ENCODE data around the gene FMOD. TPM values are rescaled to one million over a fixed set of nuclear protein-coding genes. Genes with fewer than 3 reads are reported as not detected.

FMOD gene
- polyA plus RNA-seq (2011; rRNA removed) (5.4 and 6.6 TPM in 2 replicates), polyA minus RNA-seq (2011; rRNA and poly(A)+ RNA removed) (1.3 and 2.0 TPM in 2 replicates)

- Histone ChIP-seq H3K9me3 (ENCODE audit: control insufficient read depth, insufficient read depth, low read length) (no peaks in the 10 kb centered on the region), H3K27ac (ENCODE audit: low read depth, low read length) (no peak within 1 kb of the TSS), H3K27me3 (ENCODE audit: control insufficient read depth, insufficient read depth, low read length) (peaks cover 27% of the 10 kb centered on the region), H3K4me3 (ENCODE audit: low read depth, low read length) (no peak within 1 kb of the TSS)
- DNase-seq (ENCODE audit: low read depth, low spot score) = no peak
- TF ChIP-seq CTCF (IDR thresholded peaks at IDR 0.05; ENCODE audit: low read depth, low read length) = no peak
- CTCF ChIA-PET = interaction anchor here (1.0 to 2.0 kb wide), 4 partner anchors 9 to 84 kb away, joined by 3 to 5 read pairs (median 3); no protein-coding TSS in a partner anchor
- POLR2A ChIA-PET = no interaction called here
Measured at GRCh38 chr1:203351037-203351625, at the start of gene FMOD. Gene FMOD, minus strand, starts transcription at chr1:203351122. Its CDS starts 2,852 bp downstream, at chr1:203348270.

- POLR2A ChIA-PET = interaction anchor here (0.6 to 1.2 kb wide), 3 partner anchors 28 to 46 kb away, joined by 3 to 4 read pairs (median 3); no protein-coding TSS in a partner anchor
- H3K27me3 ChIP-seq (ENCODE audit: control insufficient read depth, insufficient read depth, low read length) = peaks cover 2% of the 10 kb centered on the region
- DNase-seq (ENCODE audit: low read depth, low spot score) = no peak
- H3K9me3 ChIP-seq (ENCODE audit: control insufficient read depth, insufficient read depth, low read length) = no peaks in the 10 kb centered on the region
- no peak overlapping the region for H3K4me3 ChIP-seq (ENCODE audit: low read depth, low read length)
- no peak for TF ChIP-seq CTCF (IDR thresholded peaks at IDR 0.05; ENCODE audit: low read depth, low read length)
- H3K27ac ChIP-seq (ENCODE audit: low read depth, low read length) = no peak overlapping the region
- CTCF ChIA-PET = no interaction called here
Measured at GRCh38 chr1:203396595-203397194, 45.8 kb upstream of the FMOD start.

GRCh38 chr1:203395751-203396150 lies 44.8 kb upstream of the FMOD start:
- POLR2A ChIA-PET = no interaction called here
- no peak overlapping the region; the same call in 1 of the 2 replicates for H3K4me3 ChIP-seq (ENCODE audit: low read depth, low read length)
- CTCF ChIA-PET = interaction anchor here (0.9 kb wide), 1 partner anchor 44 kb away, joined by 3 read pairs; no protein-coding TSS in a partner anchor

GRCh38 chr1:203390298-203390697 lies 39.4 kb upstream of the FMOD start:
- H3K27me3 ChIP-seq (ENCODE audit: control insufficient read depth, insufficient read depth, low read length) = peaks cover 12% of the 10 kb centered on the region
- no peak overlapping the region for H3K4me3 ChIP-seq (ENCODE audit: low read depth, low read length)
- TF ChIP-seq CTCF (IDR thresholded peaks at IDR 0.05; ENCODE audit: low read depth, low read length) = no peak
- DNase-seq (ENCODE audit: low read depth, low spot score) = no peak
- CTCF ChIA-PET = interaction anchor here (1.9 kb wide), 1 partner anchor 123 kb away, joined by 6 read pairs; no protein-coding TSS in a partner anchor
- H3K27ac ChIP-seq (ENCODE audit: low read depth, low read length) = no peak overlapping the region
- H3K9me3 ChIP-seq (ENCODE audit: control insufficient read depth, insufficient read depth, low read length) = no peaks in the 10 kb centered on the region
- POLR2A ChIA-PET = interaction anchor here (0.7 kb wide), 1 partner anchor 52 kb away, joined by 3 read pairs; no protein-coding TSS in a partner anchor

More at GRCh38 chr1:203395751-203396150, 44.8 kb upstream of the FMOD start:
- Histone ChIP-seq H3K27me3 (ENCODE audit: control insufficient read depth, insufficient read depth, low read length) (peaks cover 3% of the 10 kb centered on the region), H3K27ac (ENCODE audit: low read depth, low read length) (no peak overlapping the region), H3K9me3 (ENCODE audit: control insufficient read depth, insufficient read depth, low read length) (no peaks in the 10 kb centered on the region)
- DNase-seq (ENCODE audit: low read depth, low spot score) = no peak
- TF ChIP-seq CTCF (IDR thresholded peaks at IDR 0.05; ENCODE audit: low read depth, low read length) = peak; percentile 21; the same call in 1 of the 2 replicates

GRCh38 chr1:203388683-203389082 lies 37.8 kb upstream of the FMOD start:
- POLR2A ChIA-PET = no interaction called here
- no peaks in the 10 kb centered on the region for H3K9me3 ChIP-seq (ENCODE audit: control insufficient read depth, insufficient read depth, low read length)
- H3K27ac ChIP-seq (ENCODE audit: low read depth, low read length) = no peak overlapping the region
- CTCF ChIA-PET = no interaction called here
- H3K27me3 ChIP-seq (ENCODE audit: control insufficient read depth, insufficient read depth, low read length) = peaks cover 18% of the 10 kb centered on the region
- H3K4me3 ChIP-seq (ENCODE audit: low read depth, low read length) = no peak overlapping the region
- no peak for TF ChIP-seq CTCF (IDR thresholded peaks at IDR 0.05; ENCODE audit: low read depth, low read length)
- DNase-seq (ENCODE audit: low read depth, low spot score) = no peak
